ENCODE data around the gene HOXA6.

DNA sequence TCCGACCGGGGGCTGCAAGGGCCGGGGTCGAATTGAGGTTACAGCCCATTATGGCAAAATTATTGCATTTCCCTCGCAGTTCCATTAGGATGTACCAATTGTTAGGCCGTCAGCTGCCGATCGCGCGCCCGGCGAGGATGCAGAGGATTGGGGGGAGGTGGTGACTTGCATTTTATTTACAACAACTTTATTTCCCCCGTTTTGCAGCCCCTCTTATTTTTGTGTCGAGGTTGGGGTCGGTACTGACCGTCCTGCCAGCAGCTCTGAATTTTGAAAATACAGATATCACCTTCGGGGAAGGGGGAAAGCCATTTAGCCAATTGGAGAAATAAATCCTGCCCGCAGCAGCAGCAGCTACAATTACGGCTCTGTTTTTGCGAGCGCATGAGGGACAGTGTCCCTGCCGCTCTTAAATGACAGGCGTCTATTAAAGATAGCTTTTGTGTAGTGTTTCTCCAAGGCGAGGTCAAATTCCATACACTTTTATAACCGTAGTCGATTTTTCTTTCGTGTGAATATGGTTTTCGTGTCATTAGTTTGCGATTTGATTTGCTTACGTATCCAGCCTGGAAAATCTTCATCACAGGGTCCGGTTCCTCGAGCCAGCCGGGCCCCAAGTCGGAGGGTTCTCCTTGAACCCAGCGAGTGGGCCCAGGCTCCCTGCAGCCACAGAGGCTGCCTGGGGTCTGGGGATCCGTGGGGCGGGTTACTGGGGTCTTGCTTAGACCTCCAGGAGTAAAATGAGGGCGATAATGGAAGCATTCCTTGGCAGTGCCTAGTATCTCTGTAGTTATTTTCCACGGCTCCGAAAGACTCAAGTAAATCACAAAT is 3.4 kb downstream of the HOXA6 start:
- TF ChIP-seq, protein P1, sequence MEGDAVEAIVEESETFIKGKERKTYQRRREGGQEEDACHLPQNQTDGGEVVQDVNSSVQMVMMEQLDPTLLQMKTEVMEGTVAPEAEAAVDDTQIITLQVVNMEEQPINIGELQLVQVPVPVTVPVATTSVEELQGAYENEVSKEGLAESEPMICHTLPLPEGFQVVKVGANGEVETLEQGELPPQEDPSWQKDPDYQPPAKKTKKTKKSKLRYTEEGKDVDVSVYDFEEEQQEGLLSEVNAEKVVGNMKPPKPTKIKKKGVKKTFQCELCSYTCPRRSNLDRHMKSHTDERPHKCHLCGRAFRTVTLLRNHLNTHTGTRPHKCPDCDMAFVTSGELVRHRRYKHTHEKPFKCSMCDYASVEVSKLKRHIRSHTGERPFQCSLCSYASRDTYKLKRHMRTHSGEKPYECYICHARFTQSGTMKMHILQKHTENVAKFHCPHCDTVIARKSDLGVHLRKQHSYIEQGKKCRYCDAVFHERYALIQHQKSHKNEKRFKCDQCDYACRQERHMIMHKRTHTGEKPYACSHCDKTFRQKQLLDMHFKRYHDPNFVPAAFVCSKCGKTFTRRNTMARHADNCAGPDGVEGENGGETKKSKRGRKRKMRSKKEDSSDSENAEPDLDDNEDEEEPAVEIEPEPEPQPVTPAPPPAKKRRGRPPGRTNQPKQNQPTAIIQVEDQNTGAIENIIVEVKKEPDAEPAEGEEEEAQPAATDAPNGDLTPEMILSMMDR (IDR thresholded peaks at IDR 0.05) = no peak
- TF ChIP-seq POLR2A (IDR thresholded peaks at IDR 0.05; ENCODE audit: low read depth) (no peak), POLR2AphosphoS5 (IDR thresholded peaks at IDR 0.05) (no peak), EP300 (IDR thresholded peaks at IDR 0.05) (no peak)

Data from esophagus muscularis mucosa (tissue), 4 donors.